ENCODE measurements around the gene ALDH9A1. TPM values are rescaled to one million over a fixed set of nuclear protein-coding genes. Genes with fewer than 3 reads are reported as not detected.

ALDH9A1 gene
- total and polyA plus RNA-seq, 10 of the 15 experiments (the other 5 are each of a cell fraction or from before 2014, with no cell fraction given), result 25.7 to 106 (median 36.3) TPM

DNA sequence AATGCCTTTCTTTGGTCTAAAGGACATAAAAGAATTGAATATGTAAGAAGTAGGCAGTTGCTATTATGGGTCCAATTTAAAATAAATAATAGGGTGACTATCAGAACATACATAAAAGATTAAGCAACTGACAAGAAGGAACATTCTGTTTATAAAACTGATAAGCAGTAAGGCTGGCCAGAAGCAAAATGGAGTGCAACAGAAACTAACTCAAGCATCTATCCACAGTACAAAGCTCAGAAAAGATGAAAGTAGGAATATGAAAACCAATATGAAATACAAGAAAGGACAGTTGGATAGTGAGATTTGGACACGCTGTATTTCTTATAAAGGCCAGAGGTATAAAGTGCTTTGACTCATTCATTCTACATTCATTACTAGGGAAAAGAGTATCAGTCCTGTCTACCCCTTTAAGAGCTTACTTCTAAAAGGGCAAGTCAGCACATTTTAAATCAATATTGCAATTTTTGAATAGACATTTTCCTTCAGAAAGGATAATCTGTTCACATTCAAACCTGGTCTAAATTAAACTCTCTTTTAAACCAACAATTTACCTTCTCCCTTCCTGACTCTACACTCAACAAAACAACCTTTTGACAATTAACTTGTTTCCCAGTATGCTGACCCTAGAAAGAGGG is 14.4 kb downstream of the ALDH9A1 start:
- no peak overlapping the region for H3K9ac ChIP-seq (ENCODE audit: control insufficient read depth, insufficient read depth, low read length)
- TF ChIP-seq CREB1 (IDR thresholded peaks at IDR 0.05; ENCODE audit: low read depth) (no peak), ZNF384 (IDR thresholded peaks at IDR 0.05; ENCODE audit: borderline replicate concordance, low read depth, low read length) (no peak), CBX3 (IDR thresholded peaks at IDR 0.05; ENCODE audit: borderline replicate concordance, low read depth) (no peak), EED (IDR thresholded peaks at IDR 0.05; ENCODE audit: low read depth) (no peak), RAD21 (IDR thresholded peaks at IDR 0.05; ENCODE audit: insufficient read depth, low read depth, low read length) (no peak), GATAD2B (conservative IDR thresholded peaks at IDR 0.05; ENCODE audit: low read depth) (no peak), ZNF217 (IDR thresholded peaks at IDR 0.05) (no peak), HDAC6 (IDR thresholded peaks at IDR 0.05; ENCODE audit: unreplicated experiment) (no peak), FOS (IDR thresholded peaks at IDR 0.05; ENCODE audit: borderline replicate concordance, extremely low read depth, insufficient read length) (no peak), CHD4 (IDR thresholded peaks at IDR 0.05) (no peak), ASH2L (IDR thresholded peaks at IDR 0.05; ENCODE audit: borderline replicate concordance, low read depth) (no peak), ZNF207 (IDR thresholded peaks at IDR 0.05; ENCODE audit: borderline replicate concordance) (no peak), HDAC2 (IDR thresholded peaks at IDR 0.05) (no peak), ESRRA (IDR thresholded peaks at IDR 0.05; ENCODE audit: low read length) (no peak)
- TF ChIP-seq, protein P1, sequence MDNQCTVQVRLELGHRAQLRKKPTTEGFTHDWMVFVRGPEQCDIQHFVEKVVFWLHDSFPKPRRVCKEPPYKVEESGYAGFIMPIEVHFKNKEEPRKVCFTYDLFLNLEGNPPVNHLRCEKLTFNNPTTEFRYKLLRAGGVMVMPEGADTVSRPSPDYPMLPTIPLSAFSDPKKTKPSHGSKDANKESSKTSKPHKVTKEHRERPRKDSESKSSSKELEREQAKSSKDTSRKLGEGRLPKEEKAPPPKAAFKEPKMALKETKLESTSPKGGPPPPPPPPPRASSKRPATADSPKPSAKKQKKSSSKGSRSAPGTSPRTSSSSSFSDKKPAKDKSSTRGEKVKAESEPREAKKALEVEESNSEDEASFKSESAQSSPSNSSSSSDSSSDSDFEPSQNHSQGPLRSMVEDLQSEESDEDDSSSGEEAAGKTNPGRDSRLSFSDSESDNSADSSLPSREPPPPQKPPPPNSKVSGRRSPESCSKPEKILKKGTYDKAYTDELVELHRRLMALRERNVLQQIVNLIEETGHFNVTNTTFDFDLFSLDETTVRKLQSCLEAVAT (IDR thresholded peaks at IDR 0.05), result no peak
- TF ChIP-seq, protein P2, sequence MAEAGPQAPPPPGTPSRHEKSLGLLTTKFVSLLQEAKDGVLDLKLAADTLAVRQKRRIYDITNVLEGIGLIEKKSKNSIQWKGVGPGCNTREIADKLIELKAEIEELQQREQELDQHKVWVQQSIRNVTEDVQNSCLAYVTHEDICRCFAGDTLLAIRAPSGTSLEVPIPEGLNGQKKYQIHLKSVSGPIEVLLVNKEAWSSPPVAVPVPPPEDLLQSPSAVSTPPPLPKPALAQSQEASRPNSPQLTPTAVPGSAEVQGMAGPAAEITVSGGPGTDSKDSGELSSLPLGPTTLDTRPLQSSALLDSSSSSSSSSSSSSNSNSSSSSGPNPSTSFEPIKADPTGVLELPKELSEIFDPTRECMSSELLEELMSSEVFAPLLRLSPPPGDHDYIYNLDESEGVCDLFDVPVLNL (IDR thresholded peaks at IDR 0.05; ENCODE audit: low read depth, low read length), result no peak
- TF ChIP-seq, protein P3, sequence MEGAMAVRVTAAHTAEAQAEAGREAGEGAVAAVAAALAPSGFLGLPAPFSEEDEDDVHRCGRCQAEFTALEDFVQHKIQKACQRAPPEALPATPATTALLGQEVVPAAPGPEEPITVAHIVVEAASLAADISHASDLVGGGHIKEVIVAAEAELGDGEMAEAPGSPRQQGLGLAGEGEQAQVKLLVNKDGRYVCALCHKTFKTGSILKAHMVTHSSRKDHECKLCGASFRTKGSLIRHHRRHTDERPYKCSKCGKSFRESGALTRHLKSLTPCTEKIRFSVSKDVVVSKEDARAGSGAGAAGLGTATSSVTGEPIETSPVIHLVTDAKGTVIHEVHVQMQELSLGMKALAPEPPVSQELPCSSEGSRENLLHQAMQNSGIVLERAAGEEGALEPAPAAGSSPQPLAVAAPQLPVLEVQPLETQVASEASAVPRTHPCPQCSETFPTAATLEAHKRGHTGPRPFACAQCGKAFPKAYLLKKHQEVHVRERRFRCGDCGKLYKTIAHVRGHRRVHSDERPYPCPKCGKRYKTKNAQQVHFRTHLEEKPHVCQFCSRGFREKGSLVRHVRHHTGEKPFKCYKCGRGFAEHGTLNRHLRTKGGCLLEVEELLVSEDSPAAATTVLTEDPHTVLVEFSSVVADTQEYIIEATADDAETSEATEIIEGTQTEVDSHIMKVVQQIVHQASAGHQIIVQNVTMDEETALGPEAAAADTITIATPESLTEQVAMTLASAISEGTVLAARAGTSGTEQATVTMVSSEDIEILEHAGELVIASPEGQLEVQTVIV (IDR thresholded peaks at IDR 0.05; ENCODE audit: borderline replicate concordance, partially characterized antibody), result no peak
- H2AFZ ChIP-seq (ENCODE audit: control insufficient read depth, low read depth, low read length), result no peak overlapping the region
- 52% methylated on average over 1 of the region's 1 CpG for WGBS (ENCODE audit: insufficient coverage, insufficient replicate concordance, low lambda C conversion rate, missing lambda C conversion rate)
- CTCF ChIA-PET, result interaction anchor here (1.0 to 6.5 kb wide), 5 partner anchors 14 to 230 kb away, joined by 3 to 62 read pairs (median 4); partner anchors contain the start of gene ALDH9A1
- H3K4me1 ChIP-seq (ENCODE audit: control insufficient read depth, insufficient read depth, low read length), result peaks cover 10% of the 10 kb centered on the region
- peaks cover 16% of the 10 kb centered on the region for H3K79me2 ChIP-seq (ENCODE audit: control insufficient read depth, insufficient read depth, low read length)
- no peak overlapping the region for H3K4me2 ChIP-seq (ENCODE audit: control insufficient read depth, insufficient read depth)
- BruUV-seq (replicated peaks), result no TSS peak
- in situ Hi-C loops (cut with MboI) (no loop called here), intact Hi-C loops (cut with micrococcal nuclease; ENCODE audit: unreplicated experiment) (no loop called here)
- no peaks in the 10 kb centered on the region for H3K27me3 ChIP-seq (replicated peaks in 1 of 2; ENCODE audit: control insufficient read depth in 2 of 2, insufficient read depth in 2 of 2, low read length in 1 of 2)
- POLR2A ChIA-PET, result interaction anchor here (1.2 kb wide), 1 partner anchor 14 kb away, joined by 3 read pairs; no protein-coding TSS in a partner anchor
- RAD21 ChIA-PET (ENCODE audit: unreplicated experiment), result interaction anchor here (0.9 kb wide), 1 partner anchor 61 kb away, joined by 3 read pairs; no protein-coding TSS in a partner anchor
- no peak for DNase-seq (ENCODE audit: low read depth, low spot score)
- H4K20me1 ChIP-seq (ENCODE audit: control insufficient read depth, insufficient read depth), result no peaks in the 10 kb centered on the region
- no peak for FAIRE-seq
- peaks cover 0 to 30% of the 10 kb centered on the region in 2 experiments for H3K36me3 ChIP-seq (ENCODE audit: control insufficient read depth in 2 of 2, insufficient read depth in 2 of 2, low read length in 1 of 2)
- no peak overlapping the region for H3K27ac ChIP-seq (ENCODE audit: control insufficient read depth, insufficient read depth)
- SMC1A ChIA-PET (ENCODE audit: uncharacterized antibody, unreplicated experiment), result interaction anchor here (1.2 kb wide), 1 partner anchor 228 kb away, joined by 3 read pairs; no protein-coding TSS in a partner anchor
- no peak for ATAC-seq
- no peak overlapping the region for H3K4me3 ChIP-seq
- H3K9me3 ChIP-seq (replicated peaks; ENCODE audit: control insufficient read depth, insufficient read depth, low read length), result no peaks in the 10 kb centered on the region; the same call in 2 of the 3 replicates

Data from GM12878 (cell line).